ENCODE results near the gene CCNH. TPM values are rescaled to one million over a fixed set of nuclear protein-coding genes. Genes with fewer than 3 reads are reported as not detected.

The CCNH gene
- total RNA-seq, 2 experiments from 2014 or later = 75.9 to 98.4 TPM

GRCh38 chr5:87403899-87404298, 8.8 kb downstream of the CCNH start:
- no peaks in the 10 kb centered on the region for H3K9me2 ChIP-seq (ENCODE audit: insufficient read depth, low read length)
- no peak overlapping the region for H3K4me2 ChIP-seq (ENCODE audit: low read length)
- H3K9me3 ChIP-seq (ENCODE audit: low read length) = no peaks in the 10 kb centered on the region
- DNase-seq (ENCODE audit: low spot score) = no peak
- BruUV-seq (replicated peaks) = no TSS peak
- no peak overlapping the region for H3K4me3 ChIP-seq (ENCODE audit: low read depth, low read length, poor library complexity, severe bottlenecking)
- TF ChIP-seq EZH2phosphoT487 (IDR thresholded peaks at IDR 0.05; ENCODE audit: borderline replicate concordance, low read depth, low read length) (no peak), CTCF (conservative IDR thresholded peaks at IDR 0.05; ENCODE audit: low read length) (no peak)
- peaks cover 6% of the 10 kb centered on the region; the same call in 1 of the 2 replicates for H3K79me2 ChIP-seq (ENCODE audit: insufficient read depth, low read depth, low read length)
- peaks cover 6% of the 10 kb centered on the region for H3K4me1 ChIP-seq (ENCODE audit: insufficient read depth, low read length, poor library complexity, severe bottlenecking)
- H3K36me3 ChIP-seq (ENCODE audit: insufficient read depth, low read length) = peaks cover 100% of the 10 kb centered on the region
- H4K20me1 ChIP-seq (ENCODE audit: insufficient read depth, low read length) = peaks cover 6% of the 10 kb centered on the region; the same call in 1 of the 2 replicates
- no peak overlapping the region for H3K27ac ChIP-seq (ENCODE audit: low read depth, low read length, poor library complexity, severe bottlenecking)
- H2AFZ ChIP-seq (ENCODE audit: low read length) = no peak overlapping the region
- ChIA-PET POLR2A (interaction anchor here (1.5 kb wide), 1 partner anchor 8 kb away, joined by 6 read pairs; no protein-coding TSS in a partner anchor), CTCF (ENCODE audit: unreplicated experiment) (no interaction called here)
- intact Hi-C loops (cut with micrococcal nuclease; ENCODE audit: unreplicated experiment) = loop anchor here (5.0 kb wide), 2 partner anchors 332 to 522 kb away; no protein-coding TSS in a partner anchor

- TF ChIP-seq EZH2phosphoT487 (IDR thresholded peaks at IDR 0.05; ENCODE audit: borderline replicate concordance, low read depth, low read length) (no peak), CTCF (conservative IDR thresholded peaks at IDR 0.05; ENCODE audit: low read length) (no peak)
- CTCF ChIA-PET (ENCODE audit: unreplicated experiment) = no interaction called here
- intact Hi-C loops (cut with micrococcal nuclease; ENCODE audit: unreplicated experiment) = loop anchor here (5.0 kb wide), 2 partner anchors 331 to 521 kb away; no protein-coding TSS in a partner anchor
Measured at GRCh38 chr5:87403409-87403808, 9.3 kb downstream of the CCNH start.

GRCh38 chr5:87401626-87402025, 11.1 kb downstream of the CCNH start:
- DNase-seq (ENCODE audit: low spot score) = no peak
- peaks cover 6% of the 10 kb centered on the region; the same call in 1 of the 2 replicates for H4K20me1 ChIP-seq (ENCODE audit: insufficient read depth, low read length)
- H3K79me2 ChIP-seq (ENCODE audit: insufficient read depth, low read depth, low read length) = peaks cover 8% of the 10 kb centered on the region; the same call in 1 of the 2 replicates
- H2AFZ ChIP-seq (ENCODE audit: low read length) = no peak overlapping the region
- no TSS peak for BruUV-seq (replicated peaks)
- intact Hi-C loops (cut with micrococcal nuclease; ENCODE audit: unreplicated experiment) = loop anchor here (5.0 kb wide), 2 partner anchors 329 to 519 kb away; no protein-coding TSS in a partner anchor
- no peaks in the 10 kb centered on the region for H3K9me2 ChIP-seq (ENCODE audit: insufficient read depth, low read length)
- POLR2A ChIA-PET = interaction anchor here (3.5 kb wide), 1 partner anchor 10 kb away, joined by 19 read pairs; the partner anchor contains the start of gene CCNH
- no peak overlapping the region for H3K4me3 ChIP-seq (ENCODE audit: low read depth, low read length, poor library complexity, severe bottlenecking)
- H3K4me2 ChIP-seq (ENCODE audit: low read length) = no peak overlapping the region
- TF ChIP-seq CTCF (conservative IDR thresholded peaks at IDR 0.05; ENCODE audit: low read length) (no peak), EZH2phosphoT487 (IDR thresholded peaks at IDR 0.05; ENCODE audit: borderline replicate concordance, low read depth, low read length) (no peak)
- no peaks in the 10 kb centered on the region for H3K9me3 ChIP-seq (ENCODE audit: low read length)
- peaks cover 6% of the 10 kb centered on the region for H3K4me1 ChIP-seq (ENCODE audit: insufficient read depth, low read length, poor library complexity, severe bottlenecking)
- peaks cover 100% of the 10 kb centered on the region for H3K36me3 ChIP-seq (ENCODE audit: insufficient read depth, low read length)
- no peak overlapping the region for H3K27ac ChIP-seq (ENCODE audit: low read depth, low read length, poor library complexity, severe bottlenecking)
- CTCF ChIA-PET (ENCODE audit: unreplicated experiment) = no interaction called here

More at GRCh38 chr5:87403409-87403808, 9.3 kb downstream of the CCNH start:
- no peak overlapping the region for H3K4me3 ChIP-seq (ENCODE audit: low read depth, low read length, poor library complexity, severe bottlenecking)
- H2AFZ ChIP-seq (ENCODE audit: low read length) = no peak overlapping the region
- H3K27ac ChIP-seq (ENCODE audit: low read depth, low read length, poor library complexity, severe bottlenecking) = no peak overlapping the region
- peaks cover 6% of the 10 kb centered on the region; the same call in 1 of the 2 replicates for H4K20me1 ChIP-seq (ENCODE audit: insufficient read depth, low read length)
- no peaks in the 10 kb centered on the region for H3K9me3 ChIP-seq (ENCODE audit: low read length)
- H3K4me2 ChIP-seq (ENCODE audit: low read length) = no peak overlapping the region
- no TSS peak for BruUV-seq (replicated peaks)
- peaks cover 6% of the 10 kb centered on the region for H3K4me1 ChIP-seq (ENCODE audit: insufficient read depth, low read length, poor library complexity, severe bottlenecking)
- POLR2A ChIA-PET = interaction anchor here (0.6 to 1.5 kb wide), 5 partner anchors 8 to 111 kb away, joined by 3 to 6 read pairs (median 5); no protein-coding TSS in a partner anchor
- H3K9me2 ChIP-seq (ENCODE audit: insufficient read depth, low read length) = no peaks in the 10 kb centered on the region
- H3K79me2 ChIP-seq (ENCODE audit: insufficient read depth, low read depth, low read length) = peaks cover 5% of the 10 kb centered on the region; the same call in 1 of the 2 replicates
- peaks cover 100% of the 10 kb centered on the region for H3K36me3 ChIP-seq (ENCODE audit: insufficient read depth, low read length)
- no peak for DNase-seq (ENCODE audit: low spot score)
